GM12874 (cell line): ENCODE results near the gene DIAPH2.

Source experiments
- TF ChIP-seq, protein P1 (sequence below): IDR thresholded peaks from 2 replicates; pipeline ENCODE4 v1.5.1; 2011; ENCODE audit warnings: low read depth, mild to moderate bottlenecking, control low read depth, low read length, moderate library complexity; ENCODE audit not compliant: insufficient read depth

Gene DIAPH2

DNA sequence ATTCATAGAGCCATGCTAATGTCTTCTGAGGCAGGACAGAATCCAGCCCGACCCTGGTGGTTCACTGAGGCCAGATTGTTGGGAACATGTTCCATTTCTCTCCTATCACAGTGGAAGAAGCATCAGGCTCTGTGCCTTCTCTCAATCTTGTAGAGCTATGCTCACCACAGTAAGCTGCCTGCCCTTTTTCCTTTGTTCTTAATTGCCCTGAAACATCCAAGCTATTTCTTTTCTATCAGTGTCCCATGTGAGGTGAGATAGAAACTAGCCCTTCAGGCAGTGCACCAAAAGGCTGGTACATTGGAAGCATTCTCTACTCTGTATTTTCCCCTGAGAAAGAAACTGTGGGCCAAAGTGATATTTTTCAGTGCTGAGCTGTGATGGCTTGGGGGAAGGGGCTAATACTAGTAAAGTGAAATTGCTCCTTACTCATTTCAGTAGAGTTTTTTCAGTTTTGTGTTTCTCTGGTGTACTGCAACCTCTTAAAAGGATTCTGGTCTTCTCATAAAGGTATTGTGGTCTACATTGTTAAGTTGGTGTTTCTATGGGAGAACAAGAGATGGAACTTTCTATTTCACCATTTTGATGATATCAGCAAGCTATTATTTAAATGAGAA is 810.2 kb downstream of the DIAPH2 start:
- TF ChIP-seq, protein P1, sequence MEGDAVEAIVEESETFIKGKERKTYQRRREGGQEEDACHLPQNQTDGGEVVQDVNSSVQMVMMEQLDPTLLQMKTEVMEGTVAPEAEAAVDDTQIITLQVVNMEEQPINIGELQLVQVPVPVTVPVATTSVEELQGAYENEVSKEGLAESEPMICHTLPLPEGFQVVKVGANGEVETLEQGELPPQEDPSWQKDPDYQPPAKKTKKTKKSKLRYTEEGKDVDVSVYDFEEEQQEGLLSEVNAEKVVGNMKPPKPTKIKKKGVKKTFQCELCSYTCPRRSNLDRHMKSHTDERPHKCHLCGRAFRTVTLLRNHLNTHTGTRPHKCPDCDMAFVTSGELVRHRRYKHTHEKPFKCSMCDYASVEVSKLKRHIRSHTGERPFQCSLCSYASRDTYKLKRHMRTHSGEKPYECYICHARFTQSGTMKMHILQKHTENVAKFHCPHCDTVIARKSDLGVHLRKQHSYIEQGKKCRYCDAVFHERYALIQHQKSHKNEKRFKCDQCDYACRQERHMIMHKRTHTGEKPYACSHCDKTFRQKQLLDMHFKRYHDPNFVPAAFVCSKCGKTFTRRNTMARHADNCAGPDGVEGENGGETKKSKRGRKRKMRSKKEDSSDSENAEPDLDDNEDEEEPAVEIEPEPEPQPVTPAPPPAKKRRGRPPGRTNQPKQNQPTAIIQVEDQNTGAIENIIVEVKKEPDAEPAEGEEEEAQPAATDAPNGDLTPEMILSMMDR = no peak

DNA sequence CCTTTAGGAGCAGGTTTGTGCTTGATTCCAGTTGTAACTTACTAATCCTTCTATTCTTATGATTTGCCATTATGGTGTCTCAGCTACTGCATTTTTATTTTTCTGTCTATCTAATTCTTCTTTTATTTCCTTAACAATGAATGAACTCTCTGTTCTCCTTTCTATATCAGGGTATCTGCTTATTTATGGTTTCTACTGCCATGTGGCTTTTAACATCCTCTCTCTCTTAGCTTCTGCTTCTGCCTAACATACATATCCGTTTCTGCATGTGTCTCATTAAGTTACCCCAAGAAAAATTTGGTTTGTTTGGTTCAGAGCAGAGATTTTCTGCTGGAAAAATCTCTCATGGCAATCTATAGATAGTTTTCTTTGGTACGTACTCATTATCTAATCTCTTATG is 813.5 kb downstream of the DIAPH2 start:
- TF ChIP-seq, protein P1 = no peak

DNA sequence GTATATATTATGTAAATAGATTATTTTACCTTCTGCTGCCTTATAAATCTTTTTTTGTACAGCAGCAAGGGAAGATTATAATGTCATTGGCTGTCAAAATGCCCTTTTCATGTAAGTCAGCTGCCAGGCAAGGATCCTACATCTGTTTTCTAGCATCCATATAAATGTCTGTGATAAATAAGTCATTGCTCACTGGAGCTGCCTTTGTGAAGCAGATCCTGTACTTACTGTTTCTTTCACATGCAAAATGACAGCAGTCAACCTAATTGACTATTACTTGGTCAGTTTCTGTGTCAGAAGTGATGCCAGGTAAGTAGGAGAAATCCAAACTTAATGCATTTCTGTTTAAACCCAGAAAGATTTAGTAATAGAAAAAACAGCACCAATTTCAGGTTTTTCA is 819.8 kb downstream of the DIAPH2 start:
- TF ChIP-seq, protein P1 = no peak

DNA sequence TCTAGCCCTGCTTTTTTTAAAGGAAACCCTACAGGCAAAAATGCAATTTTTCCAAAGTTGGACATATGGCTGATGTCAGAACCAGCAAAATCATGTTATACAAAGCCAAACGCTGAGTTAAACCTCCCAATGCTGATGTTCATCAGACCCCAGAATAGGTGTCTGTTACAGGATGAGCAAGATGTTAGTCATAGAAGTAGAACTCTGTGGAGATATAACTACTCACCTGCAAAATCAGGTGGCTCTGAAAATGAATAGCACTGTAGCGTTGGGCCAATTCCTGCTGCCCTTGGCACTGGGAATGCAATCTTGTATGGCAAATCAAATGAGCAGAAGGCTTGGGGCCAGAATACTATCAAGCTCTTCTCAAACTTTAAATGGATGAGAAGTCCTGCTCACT is 833.1 kb downstream of the DIAPH2 start:
- TF ChIP-seq, protein P1 = no peak

DNA sequence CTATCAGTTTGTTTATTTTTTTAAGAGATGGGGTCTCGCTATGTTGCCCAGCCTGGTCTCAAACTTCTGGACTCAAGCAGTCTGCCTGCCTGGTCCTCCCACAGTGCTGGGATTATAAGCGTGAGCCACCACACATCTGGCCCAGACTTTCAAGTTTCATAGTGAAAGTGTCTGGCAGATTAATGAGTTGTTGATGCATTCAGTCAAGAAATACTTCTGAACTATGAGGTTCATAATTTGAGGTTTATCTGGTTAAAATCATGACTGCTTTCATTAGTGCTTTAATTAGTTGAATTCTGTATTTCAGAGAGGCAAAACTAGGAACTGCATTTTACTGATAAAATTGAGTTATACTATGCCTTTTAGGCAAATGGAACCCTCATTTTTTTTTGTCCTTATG is 837.7 kb downstream of the DIAPH2 start:
- TF ChIP-seq, protein P1 = no peak

DNA sequence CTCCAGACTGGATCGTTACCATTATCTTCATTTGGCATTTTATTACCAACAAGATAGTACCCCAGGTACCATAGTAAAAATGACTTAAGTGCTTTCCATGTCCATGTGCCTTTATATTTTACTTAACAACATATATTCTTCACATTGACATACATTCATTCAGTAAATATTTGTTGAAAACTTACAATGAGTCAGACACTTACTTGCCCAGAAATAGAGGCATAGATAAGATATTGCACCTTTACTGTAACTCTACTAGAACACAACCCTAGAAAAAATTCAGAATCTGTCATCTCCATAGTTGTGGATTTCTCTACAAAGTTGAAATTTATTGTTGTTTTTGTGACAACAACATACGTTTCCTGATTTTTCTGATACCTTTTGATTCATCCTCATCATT is 839.7 kb downstream of the DIAPH2 start:
- TF ChIP-seq, protein P1 = no peak

DNA sequence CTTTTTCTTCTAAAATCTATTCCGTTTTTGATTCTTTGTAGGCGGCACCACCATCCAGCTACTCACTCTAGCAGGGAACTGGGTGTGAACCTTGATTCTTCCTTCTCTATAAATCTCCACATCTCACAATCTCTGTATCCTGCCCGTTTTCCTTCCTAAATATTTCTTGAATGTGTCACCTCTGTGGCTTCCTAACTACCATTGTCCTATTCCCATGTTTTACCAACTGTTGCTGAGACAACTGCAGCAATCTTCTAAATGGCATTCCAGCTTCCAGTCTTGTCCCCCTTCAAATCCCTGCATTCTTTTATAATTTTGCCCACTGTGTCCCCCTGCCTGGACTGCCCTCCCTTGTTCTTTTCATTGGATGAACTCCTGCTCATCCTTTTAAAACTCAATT is 840.4 kb downstream of the DIAPH2 start:
- TF ChIP-seq, protein P1 = no peak

DNA sequence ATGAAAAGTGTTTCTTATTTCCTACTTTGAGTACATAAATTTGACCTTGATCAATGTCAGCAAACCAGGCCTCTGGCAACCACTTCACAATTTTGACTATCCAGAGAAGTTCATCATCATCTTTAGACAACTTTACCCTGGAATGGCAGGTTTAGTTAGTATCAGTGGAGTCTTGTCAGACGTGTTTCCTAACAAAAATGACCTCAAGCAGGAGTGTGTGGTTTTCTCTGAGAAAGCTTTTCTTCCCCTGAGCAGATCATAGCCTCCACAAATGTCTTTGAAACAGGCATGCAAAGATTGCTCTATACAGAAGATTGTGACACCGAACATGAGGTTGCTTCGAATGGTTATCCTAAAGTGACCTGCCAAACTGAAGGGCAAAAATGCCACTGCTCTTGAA is 841.3 kb downstream of the DIAPH2 start:
- TF ChIP-seq, protein P1 = no peak
